ENCODE data around the gene GFRA1.

The GFRA1 gene

DNA sequence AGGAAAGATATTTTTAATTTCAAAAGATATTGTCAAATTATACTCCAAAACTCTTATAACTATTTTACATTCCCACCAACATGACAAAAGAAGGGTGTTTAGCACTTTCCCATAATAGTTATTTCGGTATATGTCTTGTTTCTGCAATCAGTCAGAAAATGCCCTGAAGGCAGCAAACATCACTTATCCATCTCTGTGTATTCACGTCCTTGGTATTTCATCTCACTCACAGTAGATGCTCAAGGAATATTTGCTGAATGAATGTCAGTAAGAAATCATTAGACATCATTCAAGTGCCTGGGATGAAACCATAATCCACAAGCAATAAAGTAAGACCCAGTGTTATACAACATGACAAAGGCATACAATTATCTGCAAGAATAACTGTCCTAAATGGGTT is 112.7 kb downstream of the GFRA1 start:
- no peak for DNase-seq (ENCODE audit: low read depth)

- DNase-seq (ENCODE audit: low read depth): no peak
Measured at GRCh38 chr10:116159197-116159596, 113.8 kb downstream of the GFRA1 start.

DNA sequence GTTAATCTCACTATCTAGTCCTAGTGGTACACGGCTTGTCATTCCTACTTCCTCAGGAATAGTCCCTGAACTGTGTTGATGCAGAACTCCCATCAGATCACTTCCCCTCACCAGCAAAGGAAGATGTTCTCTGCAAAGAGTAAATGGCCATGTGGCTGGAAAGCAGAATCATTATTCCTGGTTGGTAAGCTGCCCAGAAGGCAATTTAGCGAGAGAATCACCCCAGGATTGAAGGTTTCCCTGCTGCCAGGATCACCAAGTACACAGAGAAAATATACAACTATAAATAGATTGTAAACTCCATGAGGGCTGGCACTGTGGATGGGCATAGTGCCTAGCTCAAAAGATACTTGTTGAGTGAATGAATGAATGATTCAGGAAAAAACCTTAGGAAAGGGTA is 115.0 kb downstream of the GFRA1 start:
- no peak for DNase-seq (ENCODE audit: low read depth)

GRCh38 chr10:116157485-116157884 is 115.5 kb downstream of the GFRA1 start:
- DNase-seq (ENCODE audit: low read depth): no peak

DNA sequence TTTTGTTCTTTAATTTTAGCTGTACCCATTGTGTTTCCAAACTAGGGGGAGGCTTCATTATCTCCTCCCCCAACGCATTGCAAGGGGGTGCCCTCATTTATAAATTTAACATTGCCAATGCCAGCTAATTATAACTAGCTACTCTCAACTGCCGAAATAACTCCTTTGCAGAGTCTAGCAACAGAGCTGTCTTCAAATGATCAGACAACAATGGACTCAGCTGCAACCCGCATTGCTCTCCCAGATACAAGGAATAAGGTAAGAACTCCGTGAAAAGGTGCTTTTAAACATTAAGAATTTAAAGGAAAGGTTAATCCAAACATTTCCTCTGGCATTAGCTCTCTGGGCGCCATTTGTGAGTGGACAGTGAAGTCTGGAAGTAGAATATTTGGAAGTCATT is 116.2 kb downstream of the GFRA1 start:
- no peak for DNase-seq (ENCODE audit: low read depth)

DNA sequence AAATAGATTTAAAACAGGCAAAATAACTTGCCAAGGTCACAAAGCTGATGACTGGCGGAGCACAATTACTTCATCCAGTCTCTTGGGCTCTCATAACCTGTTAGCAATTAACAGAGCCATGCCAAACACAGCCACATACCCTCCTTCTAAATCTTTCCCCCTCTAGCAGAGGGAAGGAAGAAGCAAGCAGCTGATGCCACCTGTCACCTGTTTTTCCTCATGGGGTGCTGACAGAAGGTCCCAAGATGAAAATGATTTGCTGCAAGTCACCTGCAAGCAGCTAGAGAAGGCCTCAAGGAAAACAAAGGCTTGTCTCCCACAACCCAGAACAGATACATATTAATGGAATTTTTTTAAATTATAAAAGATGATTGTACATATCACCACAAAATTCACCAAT is 117.8 kb downstream of the GFRA1 start:
- no peak for DNase-seq (ENCODE audit: low read depth)

DNA sequence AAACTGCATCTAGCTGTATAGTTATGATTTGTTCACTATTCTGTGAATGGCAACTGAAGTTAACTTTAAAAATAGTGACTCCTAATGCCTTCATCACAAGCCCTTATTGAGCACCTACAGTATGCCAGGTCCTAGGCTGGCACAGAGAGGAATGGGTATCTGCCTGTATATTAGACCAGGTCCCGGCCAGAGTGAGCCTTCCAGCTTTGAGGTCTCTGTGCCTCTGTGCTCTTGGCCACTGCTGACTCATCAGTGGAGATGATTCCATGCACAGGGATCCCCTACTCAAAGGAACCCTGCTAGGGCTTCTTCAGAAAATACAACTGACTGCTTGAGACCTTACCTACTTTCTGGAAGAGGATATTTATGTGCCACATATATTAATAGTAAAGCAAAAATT is 118.4 kb downstream of the GFRA1 start:
- no peak for DNase-seq (ENCODE audit: low read depth)

DNA sequence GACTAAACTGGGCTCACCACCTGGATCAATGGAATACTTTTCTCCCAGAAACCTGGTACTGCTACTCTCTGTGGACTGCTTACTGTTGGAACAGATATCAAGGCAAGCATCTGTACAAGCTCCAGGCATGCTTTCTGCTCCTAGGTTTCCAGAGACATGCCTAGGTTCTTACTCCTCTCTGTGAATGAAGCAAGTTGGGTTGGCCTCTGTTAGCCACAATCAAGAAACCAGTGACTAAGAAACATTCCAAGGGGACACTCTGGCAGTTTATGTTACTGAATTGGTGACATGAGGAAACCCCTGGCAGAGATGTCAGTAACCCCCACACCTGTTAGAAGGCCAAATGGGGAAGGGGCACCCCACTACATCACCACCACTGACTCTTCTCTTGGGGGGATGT is 121.9 kb downstream of the GFRA1 start:
- no peak for DNase-seq (ENCODE audit: low read depth)

- no peak for DNase-seq (ENCODE audit: low read depth)
Measured at GRCh38 chr10:116150606-116151005, 122.4 kb downstream of the GFRA1 start.

DNA sequence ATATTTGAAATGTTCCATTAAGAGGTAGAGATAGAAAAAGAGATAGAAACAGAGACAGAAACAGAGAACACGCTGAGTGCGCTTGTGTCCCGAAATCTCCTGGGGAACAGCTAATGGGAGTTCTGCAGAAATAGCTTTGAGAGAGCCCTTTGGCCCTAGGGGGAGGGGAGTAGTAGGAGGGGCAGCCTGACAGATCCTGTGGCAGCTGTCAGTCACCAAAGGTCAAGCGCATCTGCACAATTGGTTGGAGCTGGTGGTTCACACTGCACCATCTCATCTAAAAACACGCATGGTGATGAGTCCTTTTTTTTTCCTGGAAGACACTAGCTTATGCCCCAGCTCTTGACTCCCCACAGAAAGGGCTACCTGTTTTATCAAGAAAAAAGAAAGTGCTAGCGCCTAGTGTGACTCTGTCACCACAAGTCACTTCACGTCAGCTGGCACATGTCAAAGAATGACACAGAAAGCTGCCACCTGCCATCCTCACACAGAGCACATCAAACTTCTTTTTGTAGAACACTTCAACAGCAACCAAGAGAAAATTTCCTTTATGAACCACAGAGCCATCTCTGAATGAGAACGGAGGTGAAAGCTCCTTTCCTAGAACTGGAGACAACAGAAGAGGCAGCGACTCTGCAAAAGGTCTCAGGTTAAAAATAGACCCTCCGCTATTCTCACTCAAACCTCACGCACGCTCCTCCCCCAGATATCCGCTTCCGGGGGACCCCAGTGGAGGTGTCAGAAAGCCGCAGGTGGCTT is 125.7 kb downstream of the GFRA1 start:
- DNase-seq (ENCODE audit: low read depth): no peak

DNA sequence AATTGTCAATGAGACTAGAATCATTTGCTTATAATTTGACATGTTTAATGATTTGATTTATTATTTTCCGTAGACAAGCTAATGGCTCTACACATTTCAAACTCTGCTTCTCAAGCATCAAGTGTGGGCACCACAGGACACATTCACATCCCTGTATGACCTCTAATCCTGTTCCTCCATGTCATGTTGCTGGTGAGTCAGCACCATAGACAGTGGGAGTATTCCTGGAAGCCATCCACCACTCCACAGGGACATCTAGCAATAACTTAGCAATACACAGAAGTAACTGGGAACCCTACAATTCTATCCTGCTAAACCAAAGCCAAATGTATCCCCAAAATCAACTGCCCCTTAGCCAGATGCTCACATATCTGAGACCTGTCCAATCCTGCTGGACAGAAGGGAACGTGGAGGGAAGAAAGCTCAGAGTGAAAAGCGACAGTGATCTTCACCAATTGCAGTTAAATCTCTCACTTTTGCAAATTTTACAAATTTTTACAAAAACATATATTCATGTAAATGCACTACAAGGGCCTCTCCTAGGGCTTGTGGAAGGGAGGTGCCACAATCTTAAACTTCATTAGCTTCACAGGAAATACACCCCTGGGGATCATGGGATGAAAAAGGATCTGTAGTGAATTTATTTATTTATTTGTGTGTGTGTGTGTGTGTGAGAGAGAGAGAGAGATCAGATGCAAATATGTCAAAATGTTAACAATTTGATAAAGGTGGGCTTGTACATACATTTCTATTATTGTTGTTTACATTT is 126.5 kb downstream of the GFRA1 start:
- DNase-seq (ENCODE audit: low read depth): no peak

DNA sequence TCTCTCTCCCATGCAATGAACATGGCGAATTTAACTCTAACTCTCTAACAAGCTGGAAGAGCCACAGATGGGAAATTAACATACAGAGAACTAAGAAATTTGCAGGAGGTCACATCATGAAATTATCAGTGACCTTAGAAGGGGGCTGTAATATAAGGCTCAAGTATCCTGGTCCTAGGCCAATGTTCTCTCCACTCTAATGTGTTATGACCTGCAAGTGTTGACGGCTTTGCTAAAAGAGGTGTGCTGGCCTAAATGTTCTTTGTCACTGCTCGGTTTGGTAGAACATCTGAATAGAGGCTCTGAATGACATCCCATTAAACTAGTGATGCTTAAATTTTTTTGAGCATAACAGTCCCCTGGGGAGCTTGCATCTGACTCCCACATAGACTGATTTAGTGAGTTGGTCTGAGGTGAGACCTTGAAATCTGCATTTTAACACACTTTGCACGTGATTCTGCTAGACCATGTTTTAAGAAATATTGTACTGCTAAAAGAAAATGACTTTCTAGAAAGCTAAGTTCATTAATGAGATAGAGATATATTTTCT is 129.3 kb downstream of the GFRA1 start:
- DNase-seq (ENCODE audit: low read depth): no peak

DNA sequence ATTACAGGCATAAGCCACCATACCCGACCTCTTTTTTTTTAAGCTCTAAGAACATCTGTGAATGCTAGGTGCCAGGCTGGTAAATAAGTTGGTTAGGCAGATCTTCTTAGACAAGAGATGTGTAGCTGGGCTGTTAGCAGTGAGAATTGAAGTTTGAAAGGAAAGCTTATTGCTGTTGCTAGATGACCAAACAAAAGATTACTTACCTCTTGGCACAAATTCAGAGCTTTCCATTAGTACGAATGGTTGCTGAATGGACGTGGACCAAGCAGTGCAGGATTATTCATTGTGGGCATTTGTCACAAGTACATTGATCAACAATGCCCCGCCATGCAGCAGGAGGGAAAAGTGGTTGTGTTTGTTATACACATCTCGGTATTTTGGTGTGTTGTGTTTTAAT is 131.2 kb downstream of the GFRA1 start:
- no peak for DNase-seq (ENCODE audit: low read depth)

DNA sequence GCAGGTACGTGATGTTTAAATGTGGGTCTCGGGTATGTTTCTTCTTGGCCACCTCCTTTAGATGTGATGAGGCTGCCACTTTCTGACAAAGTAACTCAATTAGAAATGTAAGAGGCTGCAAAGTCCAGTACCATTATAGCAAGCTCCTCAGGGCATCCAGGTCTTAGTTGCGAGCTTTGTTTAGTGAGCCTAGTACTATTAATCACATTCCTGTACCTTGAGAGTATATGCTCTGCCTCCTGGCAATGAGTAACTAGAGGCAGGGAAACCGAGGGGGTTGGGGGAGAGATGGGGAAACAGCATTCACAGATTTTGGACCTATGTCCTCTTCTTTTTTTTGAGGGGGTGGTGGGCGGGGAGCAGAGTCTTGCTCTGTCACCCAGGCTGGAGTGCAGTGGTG is 131.8 kb downstream of the GFRA1 start:
- DNase-seq (ENCODE audit: low read depth): no peak

DNA sequence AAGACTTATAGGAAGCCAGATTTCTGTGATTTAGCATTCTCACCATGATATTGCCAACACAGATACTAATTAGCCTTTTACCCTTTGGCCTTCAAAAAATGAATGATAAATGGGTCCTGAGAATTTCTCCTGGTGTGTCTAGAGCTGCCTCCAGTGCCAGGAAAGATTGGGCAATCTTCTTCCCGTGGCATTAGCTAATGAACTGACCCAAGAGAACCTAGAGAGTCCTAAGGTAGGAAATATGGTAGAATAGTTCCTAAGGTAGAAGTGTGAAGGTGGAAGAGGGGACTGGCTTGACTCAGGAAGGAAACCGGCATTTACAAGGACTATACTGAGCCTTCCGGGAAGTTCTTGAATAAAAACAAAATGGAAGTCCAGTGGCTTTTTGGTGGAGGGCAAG is 133.1 kb downstream of the GFRA1 start:
- DNase-seq (ENCODE audit: low read depth): no peak

DNA sequence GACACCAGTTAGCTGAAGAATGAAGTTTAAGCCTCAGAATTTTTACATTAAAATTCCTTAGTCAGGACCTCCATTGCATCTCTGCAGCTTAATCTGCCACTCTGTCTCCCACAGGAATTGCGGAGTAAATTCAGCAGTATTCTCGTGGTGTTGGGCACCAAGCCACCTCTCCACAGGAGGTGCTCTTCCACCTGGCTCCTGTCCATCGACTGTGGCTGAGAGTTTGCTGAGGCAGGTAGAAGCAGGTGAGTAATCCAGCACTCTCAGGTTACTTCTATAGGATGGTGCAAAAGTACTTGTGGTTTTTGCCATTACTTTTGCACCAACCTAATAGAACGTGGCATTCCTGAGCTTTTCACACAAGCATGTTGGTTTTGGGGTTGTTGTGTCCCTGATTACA is 134.1 kb downstream of the GFRA1 start:
- no peak for DNase-seq (ENCODE audit: low read depth)

GRCh38 chr10:116136261-116136660 is 136.7 kb downstream of the GFRA1 start:
- DNase-seq (ENCODE audit: low read depth): no peak

- no peak for DNase-seq (ENCODE audit: low read depth)
Measured at GRCh38 chr10:116134322-116134721, 138.7 kb downstream of the GFRA1 start.

DNA sequence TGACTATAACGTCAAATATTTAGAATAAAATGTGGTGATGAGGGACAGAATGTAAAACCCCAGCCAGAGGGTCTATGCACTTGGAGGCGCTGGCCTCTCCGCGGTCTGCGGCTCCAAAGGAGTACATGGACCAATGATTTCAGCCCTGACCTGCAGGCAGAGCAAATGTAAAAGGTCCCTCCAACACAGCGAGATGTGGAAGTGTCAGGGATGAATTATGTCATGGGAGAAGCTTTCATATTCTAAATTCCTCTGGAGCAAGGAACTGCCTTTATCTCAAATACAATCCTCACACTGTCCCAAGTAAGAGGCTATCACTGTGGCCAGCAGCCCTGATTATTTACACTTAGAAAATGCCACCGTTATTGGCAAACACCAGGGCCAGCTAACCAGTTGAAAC is 139.4 kb downstream of the GFRA1 start:
- no peak for DNase-seq (ENCODE audit: low read depth)

DNA sequence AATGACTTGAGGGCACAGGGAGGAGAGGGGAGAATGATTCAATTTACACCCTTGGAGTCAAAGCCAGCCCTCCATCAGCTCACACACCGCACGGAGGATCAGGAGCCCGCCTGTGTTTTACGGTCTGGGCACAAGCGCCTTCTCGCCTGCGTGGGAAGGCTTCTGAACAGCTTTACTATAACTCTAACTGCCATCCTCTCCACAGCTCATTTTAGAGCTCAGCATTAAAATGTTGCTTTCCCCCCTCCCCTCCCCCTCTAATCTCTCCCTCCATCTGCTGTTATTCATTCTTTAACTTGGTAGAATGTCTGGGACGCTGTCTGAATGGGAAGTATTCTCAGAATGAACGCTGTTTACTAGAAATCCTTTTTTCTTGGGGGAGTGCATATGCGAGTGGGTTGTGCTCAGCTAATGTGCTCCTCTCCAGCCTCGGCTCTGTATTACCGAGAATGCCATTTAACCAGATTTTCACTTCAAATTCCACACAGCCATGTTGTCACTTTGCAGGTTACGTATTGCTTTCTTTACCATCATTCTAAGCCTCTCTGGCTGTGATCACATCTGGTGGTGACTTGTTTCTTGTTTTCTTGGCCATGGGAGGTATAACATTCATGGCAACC is 140.1 kb downstream of the GFRA1 start:
- no peak for DNase-seq (ENCODE audit: low read depth)

DNA sequence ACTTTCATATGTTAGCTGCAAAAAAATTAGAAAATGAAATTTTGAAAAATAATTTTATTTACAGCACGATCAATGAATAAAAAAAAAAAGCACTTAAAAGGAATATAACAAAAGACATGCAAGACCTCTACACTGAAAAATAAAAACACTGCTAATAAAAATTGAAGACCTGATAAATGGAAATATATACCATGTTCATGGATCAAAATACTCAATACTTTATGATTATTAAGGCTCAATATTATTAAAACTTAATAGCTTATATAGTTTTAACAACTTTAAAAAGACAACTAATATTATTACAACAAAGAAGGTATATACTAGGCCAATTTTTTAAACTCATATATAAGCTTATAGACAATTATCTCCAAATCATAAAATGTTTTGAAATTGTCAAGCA is 143.0 kb downstream of the GFRA1 start:
- DNase-seq (ENCODE audit: low read depth): no peak

DNA sequence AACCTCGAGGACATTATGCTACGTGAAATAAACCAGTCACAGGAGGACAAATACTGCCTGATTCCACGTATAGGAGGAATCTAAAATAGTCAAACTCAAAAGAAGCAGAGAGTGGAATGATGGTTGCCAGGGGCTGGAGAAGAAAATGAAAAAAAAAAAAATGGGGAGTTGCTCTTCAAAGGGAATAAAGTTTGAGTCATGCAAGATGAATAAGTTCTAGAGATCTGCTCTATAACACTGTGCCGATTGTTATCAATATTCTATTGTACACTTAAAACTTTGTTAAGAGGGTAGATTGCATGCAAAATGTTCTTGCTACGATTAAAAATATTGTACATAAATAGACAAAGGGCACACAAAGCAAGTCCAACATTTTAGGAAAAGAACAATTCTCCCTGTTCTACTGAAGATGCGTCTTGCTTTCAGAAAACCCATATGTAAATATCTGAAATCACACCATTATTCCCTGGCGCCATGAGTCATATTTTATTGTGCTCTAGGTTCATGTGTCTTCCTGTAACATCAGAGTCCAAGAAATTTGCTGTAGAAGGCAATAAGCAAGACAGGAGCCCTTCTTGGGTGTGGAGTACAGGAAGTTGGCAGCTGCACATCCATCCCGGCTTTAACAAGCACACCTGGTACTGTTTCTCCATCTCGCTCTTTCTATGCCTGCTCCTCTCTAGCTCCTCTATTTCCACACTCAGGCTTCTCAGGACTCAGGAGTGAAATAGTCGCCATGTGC is 145.9 kb downstream of the GFRA1 start:
- DNase-seq (ENCODE audit: low read depth): no peak
